Stimulated activated CD8-positive, alpha-beta memory T cell treated with anti-CD3 and anti-CD28 coated beads, Interleukin-4, amount 100 ng/mL, for 24 hours (primary cell): ENCODE measurements around the gene TMEM17.

ENCODE experiments used
- DNase-seq: peaks from one replicate; pipeline ENCODE4 v3.0.0-alpha.2; 2020; ENCODE audit warnings: low read depth

The TMEM17 gene

GRCh38 chr2:62511636-62512035, 5.6 kb upstream of the TMEM17 start:
- no peak for DNase-seq

GRCh38 chr2:62506421-62506750, 391 bp upstream of the TMEM17 start:
- no peak for DNase-seq

GRCh38 chr2:62505109-62505749, 766 bp downstream of the TMEM17 start:
- DNase-seq: no peak

- DNase-seq: no peak
These were observed 1.3 kb downstream of the TMEM17 start for GRCh38 chr2:62504657-62505056.

GRCh38 chr2:62501794-62502500, 4.0 kb downstream of the TMEM17 start:
- no peak for DNase-seq

- no peak for DNase-seq
These were observed 4.9 kb downstream of the TMEM17 start for GRCh38 chr2:62501069-62501468.

- DNase-seq: no peak
These were observed 6.5 kb downstream of the TMEM17 start for GRCh38 chr2:62499430-62500060.

GRCh38 chr2:62498739-62499138, 7.3 kb downstream of the TMEM17 start:
- DNase-seq: no peak

GRCh38 chr2:62495761-62496160, 10.2 kb downstream of the TMEM17 start:
- no peak for DNase-seq

- no peak for DNase-seq
These were observed 13.9 kb downstream of the TMEM17 start for GRCh38 chr2:62492048-62492447.

- no peak for DNase-seq
These were observed 16.3 kb downstream of the TMEM17 start for GRCh38 chr2:62489702-62490101.

- no peak for DNase-seq
These were observed 16.8 kb downstream of the TMEM17 start for GRCh38 chr2:62489162-62489561.

- DNase-seq: no peak
These were observed 19.6 kb downstream of the TMEM17 start for GRCh38 chr2:62486439-62486765.

- DNase-seq: no peak
These were observed 20.1 kb downstream of the TMEM17 start for GRCh38 chr2:62485761-62486438.

GRCh38 chr2:62482558-62483352, 23.2 kb downstream of the TMEM17 start:
- no peak for DNase-seq

GRCh38 chr2:62479917-62480316, 26.1 kb downstream of the TMEM17 start:
- DNase-seq: no peak

GRCh38 chr2:62478093-62478580, 27.9 kb downstream of the TMEM17 start:
- no peak for DNase-seq

- DNase-seq: no peak
These were observed 28.4 kb downstream of the TMEM17 start for GRCh38 chr2:62477573-62477972.

GRCh38 chr2:62475172-62476011, 30.6 kb downstream of the TMEM17 start:
- no peak for DNase-seq

- no peak for DNase-seq
These were observed 31.8 kb downstream of the TMEM17 start for GRCh38 chr2:62474176-62474575.

- no peak for DNase-seq
These were observed 32.7 kb downstream of the TMEM17 start for GRCh38 chr2:62473246-62473827.
